Stimulated activated CD4-positive, alpha-beta T cell treated with anti-CD3 and anti-CD28 coated beads, Interleukin-1b, Interleukin-23, amount 100 ng/mL, for 1 hour (primary cell): ENCODE measurements around the gene ZFPL1.
A peak's percentile ranks its signal among the peaks of the same experiment; 100 is the strongest.

Source experiments
- DNase-seq, 2 donors: peaks; one replicate each; pipeline ENCODE4 v3.0.0-alpha.2; 2020; ENCODE audit warnings: low read depth in 2 of 2

The ZFPL1 gene

GRCh38 chr11:65059959-65060824, 23.8 kb upstream of the ZFPL1 start:
- no peak for DNase-seq

- DNase-seq = no peak
Observed at GRCh38 chr11:65060913-65061408, 23.1 kb upstream of the ZFPL1 start.

- no peak for DNase-seq
Observed at GRCh38 chr11:65063532-65063931, 20.5 kb upstream of the ZFPL1 start.

- DNase-seq = no peak
Observed at GRCh38 chr11:65064847-65065240, 19.2 kb upstream of the ZFPL1 start.

- DNase-seq = no peak
Observed at GRCh38 chr11:65065851-65066250, 18.2 kb upstream of the ZFPL1 start.

- DNase-seq = no peak
Observed at GRCh38 chr11:65066315-65066714, 17.7 kb upstream of the ZFPL1 start.

GRCh38 chr11:65066805-65067291, 17.2 kb upstream of the ZFPL1 start:
- no peak for DNase-seq

GRCh38 chr11:65067446-65067845, 16.6 kb upstream of the ZFPL1 start:
- no peak for DNase-seq

GRCh38 chr11:65069217-65069616, 14.8 kb upstream of the ZFPL1 start:
- DNase-seq = no peak

GRCh38 chr11:65071907-65072630, 12.0 kb upstream of the ZFPL1 start:
- no peak for DNase-seq

GRCh38 chr11:65072631-65072966, 11.4 kb upstream of the ZFPL1 start:
- DNase-seq = no peak

GRCh38 chr11:65077451-65077850, 6.6 kb upstream of the ZFPL1 start:
- DNase-seq = no peak

GRCh38 chr11:65078151-65078550, 5.9 kb upstream of the ZFPL1 start:
- DNase-seq = peak; percentile 44 to 47

- no peak for DNase-seq
Observed at GRCh38 chr11:65078786-65079342, 5.2 kb upstream of the ZFPL1 start.

- DNase-seq = no peak
Observed at GRCh38 chr11:65083134-65083833, 738 bp upstream of the ZFPL1 start.

GRCh38 chr11:65084598-65085375, 765 bp downstream of the ZFPL1 start:
- DNase-seq = no peak

GRCh38 chr11:65085446-65085845, 1.4 kb downstream of the ZFPL1 start:
- no peak for DNase-seq

- DNase-seq = no peak
Observed at GRCh38 chr11:65086809-65087208, 2.8 kb downstream of the ZFPL1 start.

GRCh38 chr11:65087216-65087615, 3.2 kb downstream of the ZFPL1 start:
- DNase-seq = no peak

GRCh38 chr11:65087827-65088226, 3.8 kb downstream of the ZFPL1 start:
- no peak for DNase-seq

GRCh38 chr11:65089621-65090020, 5.6 kb downstream of the ZFPL1 start:
- DNase-seq = no peak
